ENCODE results near the gene PLXND1.

GRCh38 chr3:129526121-129526900 is 80.2 kb downstream of the PLXND1 start:
- TF ChIP-seq CTCF (conservative IDR thresholded peaks at IDR 0.05; ENCODE audit: low read length) (no peak), EZH2phosphoT487 (IDR thresholded peaks at IDR 0.05; ENCODE audit: borderline replicate concordance) (no peak)
